IPS DF 6.9 (cell line): Measurements from ENCODE around the gene USP12.

Experiments used
- DNase-seq: peaks from one replicate; pipeline ENCODE4 v3.0.0-alpha.2; 2013; ENCODE audit warnings: low read depth, low spot score
- H3K27ac ChIP-seq: one replicate; pipeline ENCODE4 v1.5.1; 2013; ENCODE audit warnings: low read length, control low read depth
- H3K27me3 ChIP-seq: 2 replicates; pipeline ENCODE4 v1.6.1; 2013; ENCODE audit warnings: mild to moderate bottlenecking, low read length; ENCODE audit not compliant: control insufficient read depth, insufficient read depth
- H3K36me3 ChIP-seq: 2 replicates; pipeline ENCODE4 v1.6.1; 2013; ENCODE audit warnings: low read length; ENCODE audit not compliant: control insufficient read depth, insufficient read depth
- H3K4me1 ChIP-seq: 2 replicates; pipeline ENCODE4 v1.6.1; 2013; ENCODE audit warnings: low read length; ENCODE audit not compliant: control insufficient read depth, insufficient read depth
- H3K4me3 ChIP-seq: 2 replicates; pipeline ENCODE4 v1.5.1; 2013; ENCODE audit warnings: mild to moderate bottlenecking, low read length
- H3K9me3 ChIP-seq: 2 replicates; pipeline ENCODE4 v1.6.1; 2013; ENCODE audit warnings: low read length, inconsistent platforms; ENCODE audit not compliant: control insufficient read depth, insufficient read depth
- WGBS: extraction: QIAGEN DNeasy Blood & Tissue Kit; methylation state at CpG from one replicate; pipeline ENCODE4 v1.1.7; 2013; ENCODE audit warnings: mixed read lengths, missing lambda C conversion rate; ENCODE audit not compliant: insufficient read length, insufficient coverage; 5-methylcytosine and 5-hydroxymethylcytosine counted together

The USP12 gene

GRCh38 chr13:27112006-27112405 is 59.6 kb downstream of the USP12 start:
- Histone ChIP-seq H3K9me3 (no peaks in the 10 kb centered on the region), H3K4me1 (no peaks in the 10 kb centered on the region), H3K36me3 (no peaks in the 10 kb centered on the region), H3K27ac (no peak overlapping the region), H3K4me3 (no peak overlapping the region), H3K27me3 (no peaks in the 10 kb centered on the region)
- DNase-seq = no peak

GRCh38 chr13:27110056-27110746 is 61.4 kb downstream of the USP12 start:
- DNase-seq = no peak
- no CpG with 5 or more reads among the region's 3 CpGs for WGBS

GRCh38 chr13:27106144-27106543 is 65.5 kb downstream of the USP12 start:
- H3K27ac ChIP-seq = no peak overlapping the region
- WGBS = no CpG with 5 or more reads among the region's 5 CpGs
- H3K4me3 ChIP-seq = no peak overlapping the region
- no peak for DNase-seq
- H3K36me3 ChIP-seq = no peaks in the 10 kb centered on the region
- no peaks in the 10 kb centered on the region for H3K27me3 ChIP-seq
- no peaks in the 10 kb centered on the region for H3K4me1 ChIP-seq
- no peaks in the 10 kb centered on the region for H3K9me3 ChIP-seq

More at GRCh38 chr13:27110056-27110746, 61.4 kb downstream of the USP12 start:
- H3K27me3 ChIP-seq = no peaks in the 10 kb centered on the region
- H3K36me3 ChIP-seq = no peaks in the 10 kb centered on the region
- H3K9me3 ChIP-seq = no peaks in the 10 kb centered on the region
- no peaks in the 10 kb centered on the region for H3K4me1 ChIP-seq
- no peak overlapping the region for H3K27ac ChIP-seq
- no peak overlapping the region for H3K4me3 ChIP-seq

- Histone ChIP-seq H3K27me3 (no peaks in the 10 kb centered on the region), H3K9me3 (no peaks in the 10 kb centered on the region), H3K27ac (no peak overlapping the region), H3K4me3 (no peak overlapping the region), H3K4me1 (no peaks in the 10 kb centered on the region), H3K36me3 (no peaks in the 10 kb centered on the region)
- WGBS = no CpG with 5 or more reads among the region's 4 CpGs
- DNase-seq = no peak
These were observed 67.0 kb downstream of the USP12 start for GRCh38 chr13:27104606-27105005.

- WGBS = no CpG with 5 or more reads among the region's 3 CpGs
- Histone ChIP-seq H3K36me3 (no peaks in the 10 kb centered on the region), H3K27ac (no peak overlapping the region), H3K9me3 (no peaks in the 10 kb centered on the region), H3K4me3 (no peak overlapping the region), H3K4me1 (no peaks in the 10 kb centered on the region), H3K27me3 (no peaks in the 10 kb centered on the region)
- no peak for DNase-seq
These were observed 69.8 kb downstream of the USP12 start for GRCh38 chr13:27101847-27102246.

GRCh38 chr13:27101289-27101688 is 70.3 kb downstream of the USP12 start:
- Histone ChIP-seq H3K9me3 (no peaks in the 10 kb centered on the region), H3K4me1 (no peaks in the 10 kb centered on the region), H3K27ac (no peak overlapping the region), H3K36me3 (no peaks in the 10 kb centered on the region), H3K27me3 (no peaks in the 10 kb centered on the region), H3K4me3 (no peak overlapping the region)
- DNase-seq = no peak
- WGBS = no CpG with 5 or more reads among the region's 1 CpG

- H3K4me3 ChIP-seq = no peak overlapping the region
These were observed 73.9 kb downstream of the USP12 start for GRCh38 chr13:27097691-27098090.

GRCh38 chr13:27091451-27091850 is 80.2 kb downstream of the USP12 start:
- H3K4me1 ChIP-seq = no peaks in the 10 kb centered on the region
- no peak overlapping the region for H3K27ac ChIP-seq
- H3K27me3 ChIP-seq = no peaks in the 10 kb centered on the region
- no peaks in the 10 kb centered on the region for H3K36me3 ChIP-seq
- H3K4me3 ChIP-seq = no peak overlapping the region
- no peak for DNase-seq
- no peaks in the 10 kb centered on the region for H3K9me3 ChIP-seq
- WGBS = no CpG with 5 or more reads among the region's 4 CpGs

More at GRCh38 chr13:27097691-27098090, 73.9 kb downstream of the USP12 start:
- no peak for DNase-seq
- Histone ChIP-seq H3K4me1 (no peaks in the 10 kb centered on the region), H3K9me3 (no peaks in the 10 kb centered on the region), H3K36me3 (no peaks in the 10 kb centered on the region), H3K27ac (no peak overlapping the region), H3K27me3 (no peaks in the 10 kb centered on the region)

- Histone ChIP-seq H3K27ac (no peak overlapping the region), H3K4me3 (no peak overlapping the region), H3K36me3 (no peaks in the 10 kb centered on the region), H3K9me3 (no peaks in the 10 kb centered on the region), H3K27me3 (no peaks in the 10 kb centered on the region), H3K4me1 (no peaks in the 10 kb centered on the region)
- no peak for DNase-seq
- WGBS = no CpG with 5 or more reads among the region's 3 CpGs
These were observed 83.0 kb downstream of the USP12 start for GRCh38 chr13:27088619-27089018.

GRCh38 chr13:27086599-27087265 is 84.9 kb downstream of the USP12 start:
- H3K9me3 ChIP-seq = no peaks in the 10 kb centered on the region
- H3K4me3 ChIP-seq = no peak overlapping the region
- WGBS = no CpG with 5 or more reads among the region's 6 CpGs
- no peaks in the 10 kb centered on the region for H3K36me3 ChIP-seq
- DNase-seq = no peak
- H3K27me3 ChIP-seq = no peaks in the 10 kb centered on the region
- no peak overlapping the region for H3K27ac ChIP-seq
- H3K4me1 ChIP-seq = no peaks in the 10 kb centered on the region

GRCh38 chr13:27083183-27083582 is 88.4 kb downstream of the USP12 start:
- no peaks in the 10 kb centered on the region for H3K9me3 ChIP-seq
- no peaks in the 10 kb centered on the region for H3K27me3 ChIP-seq
- H3K36me3 ChIP-seq = no peaks in the 10 kb centered on the region
- no CpG with 5 or more reads among the region's 4 CpGs for WGBS
- no peak for DNase-seq
- no peak overlapping the region for H3K27ac ChIP-seq
- H3K4me3 ChIP-seq = no peak overlapping the region
- peaks cover 2% of the 10 kb centered on the region; the same call in 1 of the 2 replicates for H3K4me1 ChIP-seq
